IMR-90 (cell line): ENCODE results near the gene FANCD2OS.

Experiments used
- BHLHE40 ChIP-seq: fragments of 150-350 bp; IDR thresholded peaks from 2 replicates; pipeline ENCODE4 v1.6.1; 2016; ENCODE audit warnings: mild to moderate bottlenecking, low read depth, low read length
- CEBPB ChIP-seq: IDR thresholded peaks from 2 replicates; pipeline ENCODE4 v1.6.1; 2012; ENCODE audit warnings: low read depth, low read length, improper control_type of control experiment
- MAFK ChIP-seq: IDR thresholded peaks from 2 replicates; pipeline ENCODE4 v1.6.1; 2012; ENCODE audit warnings: low read depth, low read length, improper control_type of control experiment
- MXI1 ChIP-seq: IDR thresholded peaks from 2 replicates; pipeline ENCODE4 v1.6.1; 2012; ENCODE audit warnings: low read depth, mild to moderate bottlenecking, low read length, moderate library complexity, borderline replicate concordance
- NFE2L2 ChIP-seq: fragments of 150-350 bp; IDR thresholded peaks from 2 replicates; pipeline ENCODE4 v1.6.1; 2016; ENCODE audit warnings: low read depth, mild to moderate bottlenecking, low read length
- POLR2A ChIP-seq: IDR thresholded peaks from 2 replicates; pipeline ENCODE4 v1.6.1; 2012; ENCODE audit warnings: mild to moderate bottlenecking, low read depth, low read length
- RAD21 ChIP-seq: IDR thresholded peaks from 2 replicates; pipeline ENCODE4 v1.6.1; 2012; ENCODE audit warnings: low read length, improper control_type of control experiment
- RCOR1 ChIP-seq: IDR thresholded peaks from 2 replicates; pipeline ENCODE4 v1.6.1; 2012; ENCODE audit warnings: mild to moderate bottlenecking, low read length, improper control_type of control experiment; ENCODE audit not compliant: insufficient replicate concordance
- SMC3 ChIP-seq: fragments of 150-350 bp; IDR thresholded peaks from 2 replicates; pipeline ENCODE4 v1.6.1; 2016; ENCODE audit warnings: low read depth, mild to moderate bottlenecking, antibody characterized with exemption, low read length, moderate library complexity
- TF ChIP-seq, protein P1 (sequence below): conservative IDR thresholded peaks from 2 replicates; pipeline ENCODE4 v1.5.1; 2012; ENCODE audit warnings: mild to moderate bottlenecking, low read depth, low read length, improper control_type of control experiment

DNA sequence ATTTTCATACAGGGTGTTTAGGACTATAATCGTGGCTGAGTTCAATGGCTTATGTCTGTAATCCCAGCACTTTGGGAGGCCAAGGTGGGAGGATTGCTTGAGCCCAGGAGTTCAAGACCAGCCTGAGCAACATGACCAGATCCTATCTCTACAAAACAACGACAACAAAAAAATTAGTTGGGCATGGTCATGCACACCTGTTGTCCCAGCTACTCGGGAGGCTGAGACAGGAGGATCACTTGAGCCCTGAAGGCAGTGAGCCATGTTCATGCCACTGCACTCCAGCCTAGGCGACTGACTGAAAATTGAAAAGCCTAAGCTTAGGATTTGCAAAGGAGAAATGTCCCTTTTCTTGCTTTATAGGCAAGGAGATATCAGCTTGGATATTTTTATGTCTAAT is 8.9 kb upstream of the FANCD2OS start:
- TF ChIP-seq POLR2A: no peak
- no peak for TF ChIP-seq MXI1
- TF ChIP-seq, protein P1, sequence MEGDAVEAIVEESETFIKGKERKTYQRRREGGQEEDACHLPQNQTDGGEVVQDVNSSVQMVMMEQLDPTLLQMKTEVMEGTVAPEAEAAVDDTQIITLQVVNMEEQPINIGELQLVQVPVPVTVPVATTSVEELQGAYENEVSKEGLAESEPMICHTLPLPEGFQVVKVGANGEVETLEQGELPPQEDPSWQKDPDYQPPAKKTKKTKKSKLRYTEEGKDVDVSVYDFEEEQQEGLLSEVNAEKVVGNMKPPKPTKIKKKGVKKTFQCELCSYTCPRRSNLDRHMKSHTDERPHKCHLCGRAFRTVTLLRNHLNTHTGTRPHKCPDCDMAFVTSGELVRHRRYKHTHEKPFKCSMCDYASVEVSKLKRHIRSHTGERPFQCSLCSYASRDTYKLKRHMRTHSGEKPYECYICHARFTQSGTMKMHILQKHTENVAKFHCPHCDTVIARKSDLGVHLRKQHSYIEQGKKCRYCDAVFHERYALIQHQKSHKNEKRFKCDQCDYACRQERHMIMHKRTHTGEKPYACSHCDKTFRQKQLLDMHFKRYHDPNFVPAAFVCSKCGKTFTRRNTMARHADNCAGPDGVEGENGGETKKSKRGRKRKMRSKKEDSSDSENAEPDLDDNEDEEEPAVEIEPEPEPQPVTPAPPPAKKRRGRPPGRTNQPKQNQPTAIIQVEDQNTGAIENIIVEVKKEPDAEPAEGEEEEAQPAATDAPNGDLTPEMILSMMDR: no peak
- no peak for TF ChIP-seq RAD21
- no peak for TF ChIP-seq NFE2L2
- TF ChIP-seq CEBPB: no peak
- TF ChIP-seq SMC3: no peak
- TF ChIP-seq RCOR1: no peak
- no peak for TF ChIP-seq BHLHE40
- TF ChIP-seq MAFK: no peak
